IMR-90 (cell line): ENCODE measurements around the gene PRAC2. TPM values are rescaled to one million over a fixed set of nuclear protein-coding genes. Genes with fewer than 3 reads are reported as not detected.

Source experiments
- ATAC-seq: fragments of 200-7000 bp; cut with Tn5 transposase; 2 replicates; pipeline ENCODE4 v1.9.1; 2020; ENCODE audit warnings: low read depth, mild to moderate bottlenecking, moderate library complexity
- BruUV-seq: library from RNA; stranded (reverse); fragments of 400-500 nt; replicated peaks from 2 replicates; lab custom pipeline; 2021; lab: Mats Ljungman, UMichigan
- CTCF ChIA-PET: fragments of 300-600 bp; formaldehyde crosslinking; extraction: SDS; loops from one replicate; lab custom pipeline; 2021; ENCODE audit warnings: antibody characterized with exemption; lab: Yijun Ruan, JAX
- POLR2A ChIA-PET: fragments of 300-600 bp; sonication (Branson Sonifier 250); formaldehyde crosslinking; loops from one replicate; lab custom pipeline; 2022; ENCODE audit warnings: antibody characterized with exemption; ENCODE audit not compliant: unreplicated experiment; lab: Charles Lee
- DNase-seq: peaks from one replicate; pipeline ENCODE4 v3.0.0; 2013
- H2AFZ ChIP-seq: replicated peaks from 2 replicates; pipeline ENCODE3; 2013; ENCODE audit warnings: low read length, mild to moderate bottlenecking; ENCODE audit not compliant: poor library complexity
- H2AK5ac ChIP-seq: 2 replicates; pipeline ENCODE4 v1.6.1; 2013; ENCODE audit warnings: low read depth, low read length, inconsistent platforms
- H2AK9ac ChIP-seq: replicated peaks from 2 replicates; pipeline ENCODE3; 2013; ENCODE audit warnings: mild to moderate bottlenecking, low read depth, low read length, moderate library complexity; ENCODE audit not compliant: poor library complexity
- H2BK120ac ChIP-seq: 2 replicates; pipeline ENCODE4 v1.6.1; 2013; ENCODE audit warnings: low read depth, low read length, inconsistent platforms
- H2BK15ac ChIP-seq: 3 replicates; pipeline ENCODE4 v1.6.1; 2013; ENCODE audit warnings: low read depth, low read length, inconsistent platforms
- H2BK20ac ChIP-seq: 2 replicates; pipeline ENCODE4 v1.6.1; 2013; ENCODE audit warnings: low read depth, mild to moderate bottlenecking, inconsistent platforms, low read length, moderate library complexity
- H2BK5ac ChIP-seq: 2 replicates; pipeline ENCODE4 v1.6.1; 2013; ENCODE audit warnings: mild to moderate bottlenecking, low read depth, low read length, inconsistent platforms; ENCODE audit not compliant: poor library complexity, severe bottlenecking
- H3K14ac ChIP-seq: replicated peaks from 2 replicates; pipeline ENCODE4 v1.6.1; 2013; ENCODE audit warnings: low read depth, low read length, inconsistent platforms
- H3K18ac ChIP-seq: 2 replicates; pipeline ENCODE4 v1.6.1; 2013; ENCODE audit warnings: low read depth, low read length, control low read depth
- H3K23ac ChIP-seq: 2 replicates; pipeline ENCODE4 v1.6.1; 2013; ENCODE audit warnings: low read depth, low read length, inconsistent platforms
- H3K27ac ChIP-seq: 2 replicates; pipeline ENCODE4 v1.5.1; 2013; ENCODE audit warnings: mild to moderate bottlenecking, control low read depth, low read length; ENCODE audit not compliant: insufficient read depth
- H3K27me3 ChIP-seq: 2 replicates; pipeline ENCODE4 v1.6.1; 2013; ENCODE audit warnings: low read length; ENCODE audit not compliant: control insufficient read depth, insufficient read depth
- H3K36me3 ChIP-seq: 2 replicates; pipeline ENCODE4 v1.6.1; 2013; ENCODE audit warnings: low read length, mixed read lengths; ENCODE audit not compliant: control insufficient read depth, insufficient read depth
- H3K4ac ChIP-seq: 2 replicates; pipeline ENCODE4 v1.6.1; 2013; ENCODE audit warnings: low read depth, low read length, inconsistent platforms
- H3K4me1 ChIP-seq: 2 replicates; pipeline ENCODE4 v1.6.1; 2013; ENCODE audit warnings: low read length, mixed read lengths; ENCODE audit not compliant: control insufficient read depth, insufficient read depth
- H3K4me2 ChIP-seq: 2 replicates; pipeline ENCODE4 v1.6.1; 2013; ENCODE audit warnings: low read depth, mild to moderate bottlenecking, control low read depth, low read length, moderate library complexity
- H3K4me3 ChIP-seq: 2 replicates; pipeline ENCODE4 v1.5.1; 2013; ENCODE audit warnings: low read depth, mild to moderate bottlenecking, control low read depth, low read length, moderate library complexity; ENCODE audit not compliant: insufficient read depth
- H3K56ac ChIP-seq: 2 replicates; pipeline ENCODE4 v1.6.1; 2013; ENCODE audit warnings: low read length, inconsistent platforms; ENCODE audit not compliant: insufficient read depth; ENCODE audit errors: extremely low read depth
- H3K79me1 ChIP-seq, 2 experiments: 2 replicates each; pipeline ENCODE4 v1.6.1; 2013; ENCODE audit warnings: low read length in 2 of 2, inconsistent platforms in 1 of 2, low read depth in 1 of 2
- H3K9ac ChIP-seq: 2 replicates; pipeline ENCODE4 v1.6.1; 2013; ENCODE audit warnings: low read depth, low read length, control low read depth
- H3K9me1 ChIP-seq: 2 replicates; pipeline ENCODE4 v1.6.1; 2013; ENCODE audit warnings: low read length, inconsistent platforms; ENCODE audit not compliant: insufficient read depth
- H3K9me3 ChIP-seq: 2 replicates; pipeline ENCODE4 v1.6.1; 2013; ENCODE audit warnings: low read length; ENCODE audit not compliant: control insufficient read depth, insufficient read depth
- H4K20me1 ChIP-seq: 2 replicates; pipeline ENCODE4 v1.6.1; 2013; ENCODE audit warnings: low read length, inconsistent platforms; ENCODE audit not compliant: insufficient read depth
- H4K5ac ChIP-seq: 2 replicates; pipeline ENCODE4 v1.6.1; 2013; ENCODE audit warnings: mild to moderate bottlenecking, low read depth, low read length, control low read depth
- H4K8ac ChIP-seq, 2 experiments: 2 replicates each; pipeline ENCODE4 v1.6.1; 2013; ENCODE audit warnings: low read depth in 2 of 2, low read length in 2 of 2, control low read depth in 1 of 2, inconsistent platforms in 1 of 2
- H4K91ac ChIP-seq: 2 replicates; pipeline ENCODE4 v1.6.1; 2013; ENCODE audit warnings: low read depth, low read length, inconsistent platforms; ENCODE audit not compliant: insufficient read depth
- CEBPB ChIP-seq: IDR thresholded peaks from 2 replicates; pipeline ENCODE4 v1.6.1; 2012; ENCODE audit warnings: low read depth, low read length, improper control_type of control experiment
- CHD1 ChIP-seq: IDR thresholded peaks from 2 replicates; pipeline ENCODE4 v1.6.1; 2012; ENCODE audit warnings: low read depth, low read length, improper control_type of control experiment
- MXI1 ChIP-seq: IDR thresholded peaks from 2 replicates; pipeline ENCODE4 v1.6.1; 2012; ENCODE audit warnings: low read depth, mild to moderate bottlenecking, low read length, moderate library complexity, borderline replicate concordance
- RAD21 ChIP-seq: IDR thresholded peaks from 2 replicates; pipeline ENCODE4 v1.6.1; 2012; ENCODE audit warnings: low read length, improper control_type of control experiment
- WGBS, 2 experiments: methylation state at CpG; one replicate each; pipeline versions ENCODE4 v1.1.5 to v1.1.7; 2013; ENCODE audit warnings: missing lambda C conversion rate in 2 of 2; ENCODE audit not compliant: insufficient read length in 1 of 2; ENCODE audit errors: extremely low coverage in 2 of 2; 5-methylcytosine and 5-hydroxymethylcytosine counted together
- dilution Hi-C: fragments of 300-500 bp; cut with HindIII; formaldehyde crosslinking; loops from one replicate; pipeline ENCODE4 v1.14.3; 2018; ENCODE audit warnings: low sequenced_read_pairs; ENCODE audit not compliant: unreplicated experiment
- in situ Hi-C: fragments of 300-500 bp; cut with MboI; formaldehyde crosslinking; loops from 3 replicates; pipeline ENCODE4 v1.14.3; 2019; ENCODE audit warnings: low sequenced_read_pairs, inconsistent platforms, mixed read lengths
- intact Hi-C: fragments of 100-400 bp; cut with micrococcal nuclease; formaldehyde crosslinking; loops from 2 replicates; pipeline ENCODE4 v1.10.0; 2022
- polyA plus RNA-seq, 3 experiments: library from polyadenylated mRNA; depleted of rRNA; stranded (reverse); fragments of >200 nt; gene quantifications; 2 replicates each; pipeline ENCODE4 v1.2.3, GENCODE V29; 2012; ENCODE audit warnings: low replicate concordance in 1 of 3
- total RNA-seq: library from RNA; depleted of rRNA; stranded (reverse); fragments of >200 nt; gene quantifications from 2 replicates; pipeline ENCODE4 v1.2.3, GENCODE V29; 2012

PRAC2 gene
- total and polyA plus RNA-seq, 2 of the 4 experiments (the other 2 are of a cell fraction): not detected

- Histone ChIP-seq H3K27me3 (peaks cover 95% of the 10 kb centered on the region), H4K91ac (no peak overlapping the region), H3K36me3 (no peaks in the 10 kb centered on the region), H3K14ac (no peak overlapping the region), H3K18ac (no peak overlapping the region), H2BK120ac (no peak overlapping the region), H3K4ac (no peak overlapping the region), H3K23ac (no peak overlapping the region), H3K4me1 (no peaks in the 10 kb centered on the region), H3K4me2 (no peak overlapping the region), H3K9me1 (no peaks in the 10 kb centered on the region), H2BK5ac (no peak overlapping the region), H3K27ac (no peak overlapping the region), H4K5ac (no peak overlapping the region), H3K4me3 (no peak overlapping the region), H2AFZ (peak overlapping the region; percentile 45), H4K20me1 (0 out of 2 replicates have a peak, but pooled peaks cover 19% of the 10 kb centered on the region), H2BK20ac (no peak overlapping the region), H2BK15ac (no peak overlapping the region), H3K9me3 (peaks cover 13% of the 10 kb centered on the region), H2AK9ac (no peak overlapping the region), H3K56ac (no peak overlapping the region), H4K8ac (no peak overlapping the region), H3K9ac (no peak overlapping the region), H3K79me1 (no peaks in the 10 kb centered on the region), H2AK5ac (no peak overlapping the region)
- CTCF ChIA-PET: interaction anchor here (0.7 to 1.6 kb wide), 5 partner anchors 45 to 155 kb away, joined by 3 to 8 read pairs (median 6); no protein-coding TSS in a partner anchor
- DNase-seq (no peak), ATAC-seq (no peak)
- POLR2A ChIA-PET: interaction anchor here (0.7 kb wide), 2 partner anchors 56 to 536 kb away, joined by 3 to 4 read pairs; no protein-coding TSS in a partner anchor
- TF ChIP-seq CEBPB: no peak
- TF ChIP-seq CHD1: no peak
- TF ChIP-seq RAD21: no peak
- no peak for TF ChIP-seq MXI1
- in situ Hi-C loops: loop anchor here (10.0 kb wide), 1 partner anchor 311 kb away; no protein-coding TSS in a partner anchor
- WGBS, 2 experiments: 15% methylated on average over 22 of the region's 42 CpGs; no CpG with 5 or more reads in 1 of the 2 experiments
- dilution Hi-C loops: no loop called here
- intact Hi-C loops: loop anchor here (1.0 to 10.0 kb wide), 3 partner anchors 68 to 311 kb away; no protein-coding TSS in a partner anchor
- BruUV-seq: no TSS peak
These were observed 652 bp downstream of the PRAC2 start for GRCh38 chr17:48723423-48724250.
